PC-3 (cell line): ENCODE results near the gene ST6GALNAC3.

ENCODE experiments used
- EZH2 ChIP-seq: fragments of 300-600 bp; sonication (generic); IDR thresholded peaks from one replicate; pipeline ENCODE4 v1.6.1; 2017; ENCODE audit warnings: antibody characterized with exemption, mild to moderate bottlenecking, low read length; ENCODE audit not compliant: unreplicated experiment
- TF ChIP-seq, protein P1 (sequence below): fragments of 300-600 bp; sonication (generic); conservative IDR thresholded peaks from 2 replicates; pipeline ENCODE4 v1.5.1; 2017; ENCODE audit warnings: antibody characterized with exemption, low read depth, mild to moderate bottlenecking, low read length

- TF ChIP-seq, protein P1, sequence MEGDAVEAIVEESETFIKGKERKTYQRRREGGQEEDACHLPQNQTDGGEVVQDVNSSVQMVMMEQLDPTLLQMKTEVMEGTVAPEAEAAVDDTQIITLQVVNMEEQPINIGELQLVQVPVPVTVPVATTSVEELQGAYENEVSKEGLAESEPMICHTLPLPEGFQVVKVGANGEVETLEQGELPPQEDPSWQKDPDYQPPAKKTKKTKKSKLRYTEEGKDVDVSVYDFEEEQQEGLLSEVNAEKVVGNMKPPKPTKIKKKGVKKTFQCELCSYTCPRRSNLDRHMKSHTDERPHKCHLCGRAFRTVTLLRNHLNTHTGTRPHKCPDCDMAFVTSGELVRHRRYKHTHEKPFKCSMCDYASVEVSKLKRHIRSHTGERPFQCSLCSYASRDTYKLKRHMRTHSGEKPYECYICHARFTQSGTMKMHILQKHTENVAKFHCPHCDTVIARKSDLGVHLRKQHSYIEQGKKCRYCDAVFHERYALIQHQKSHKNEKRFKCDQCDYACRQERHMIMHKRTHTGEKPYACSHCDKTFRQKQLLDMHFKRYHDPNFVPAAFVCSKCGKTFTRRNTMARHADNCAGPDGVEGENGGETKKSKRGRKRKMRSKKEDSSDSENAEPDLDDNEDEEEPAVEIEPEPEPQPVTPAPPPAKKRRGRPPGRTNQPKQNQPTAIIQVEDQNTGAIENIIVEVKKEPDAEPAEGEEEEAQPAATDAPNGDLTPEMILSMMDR, result no peak
- no peak for TF ChIP-seq EZH2
These were observed 200.2 kb downstream of the ST6GALNAC3 start for GRCh38 chr1:76274718-76275117.
